Skeletal muscle tissue (tissue), 4 donors: ENCODE results near the gene SPON2. TPM values are rescaled to one million over a fixed set of nuclear protein-coding genes. Genes with fewer than 3 reads are reported as not detected.

Experiments used
- H3K27ac ChIP-seq: one replicate; pipeline ENCODE4 v1.7.0; 2013; ENCODE audit warnings: mild to moderate bottlenecking, low read depth, low read length, inconsistent platforms
- H3K27me3 ChIP-seq, 3 donors: one replicate each; pipeline ENCODE4 v1.7.0; 2013; ENCODE audit warnings: low read length in 3 of 3; ENCODE audit not compliant: control insufficient read depth in 3 of 3, insufficient read depth in 3 of 3
- H3K36me3 ChIP-seq, 3 donors: one replicate each; pipeline ENCODE4 v1.7.0; 2013; ENCODE audit warnings: low read length in 3 of 3; ENCODE audit not compliant: control insufficient read depth in 3 of 3, insufficient read depth in 3 of 3
- H3K4me1 ChIP-seq, 3 donors: one replicate each; pipeline ENCODE4 v1.7.0; 2013; ENCODE audit warnings: low read length in 3 of 3, mild to moderate bottlenecking in 3 of 3; ENCODE audit not compliant: control insufficient read depth in 3 of 3, insufficient read depth in 3 of 3
- H3K4me3 ChIP-seq, 3 donors: one replicate each; pipeline ENCODE4 v1.7.0; 2013; ENCODE audit warnings: low read length in 3 of 3
- H3K9ac ChIP-seq, 3 donors: one replicate each; pipeline ENCODE4 v1.7.0; 2013; ENCODE audit warnings: low read length in 3 of 3, mild to moderate bottlenecking in 3 of 3, moderate library complexity in 2 of 3, low read depth in 1 of 3
- H3K9me3 ChIP-seq, 3 donors: one replicate each; pipeline ENCODE4 v1.7.0; 2013; ENCODE audit warnings: low read length in 3 of 3; ENCODE audit not compliant: control insufficient read depth in 3 of 3
- total RNA-seq: library from RNA; depleted of rRNA; stranded (reverse); fragments of >200 nt; gene quantifications from one replicate; pipeline ENCODE4 v1.2.3, GENCODE V29; 2014
- donor health status: Osteomylitis.

SPON2 gene
- total RNA-seq: 29.2 TPM

GRCh38 chr4:1172228-1172851, at the start of gene SPON2:
SPON2 (minus strand) TSS chr4:1172583.
- peak within 1 kb of the TSS; percentile 51 to 56 (median 54) for H3K4me3 ChIP-seq
- H3K27ac ChIP-seq: peak within 1 kb of the TSS; percentile 72
- H3K9ac ChIP-seq: peak within 1 kb of the TSS; percentile 33 to 76 (median 45)
- H3K4me1 ChIP-seq: peaks cover 52 to 81% (median 57%) of the 10 kb centered on the region in 3 donors
- H3K36me3 ChIP-seq: peaks cover 0 to 7% (median 0%) of the 10 kb centered on the region in 3 donors
- H3K27me3 ChIP-seq: peaks cover 13 to 16% (median 14%) of the 10 kb centered on the region in 3 donors
- H3K9me3 ChIP-seq: no peaks in the 10 kb centered on the region

GRCh38 chr4:1221155-1221870, 48.9 kb upstream of the SPON2 start:
- H3K9me3 ChIP-seq: no peaks in the 10 kb centered on the region
- H3K9ac ChIP-seq: no peak overlapping the region
- H3K4me3 ChIP-seq: no peak overlapping the region
- no peak overlapping the region for H3K27ac ChIP-seq
- peaks cover 36 to 48% (median 42%) of the 10 kb centered on the region in 3 donors for H3K36me3 ChIP-seq
- H3K27me3 ChIP-seq: no peaks in the 10 kb centered on the region
- H3K4me1 ChIP-seq: peaks cover 0 to 10% (median 0%) of the 10 kb centered on the region in 3 donors

GRCh38 chr4:1220566-1220965, 48.2 kb upstream of the SPON2 start:
- no peaks in the 10 kb centered on the region for H3K9me3 ChIP-seq
- no peak overlapping the region for H3K4me3 ChIP-seq
- H3K27me3 ChIP-seq: no peaks in the 10 kb centered on the region
- H3K4me1 ChIP-seq: peaks cover 0 to 9% (median under 1%) of the 10 kb centered on the region in 3 donors
- H3K9ac ChIP-seq: no peak overlapping the region
- H3K36me3 ChIP-seq: peaks cover 41 to 50% (median 46%) of the 10 kb centered on the region in 3 donors
- H3K27ac ChIP-seq: no peak overlapping the region

GRCh38 chr4:1219566-1219950, 47.2 kb upstream of the SPON2 start:
- Histone ChIP-seq H3K4me3 (no peak overlapping the region), H3K9ac (no peak overlapping the region), H3K9me3 (no peaks in the 10 kb centered on the region), H3K27me3 (no peaks in the 10 kb centered on the region), H3K27ac (no peak overlapping the region), H3K36me3 (peaks cover 38 to 50% (median 47%) of the 10 kb centered on the region in 3 donors), H3K4me1 (peaks cover 0 to 9% (median 8%) of the 10 kb centered on the region in 3 donors)

- no peak overlapping the region for H3K4me3 ChIP-seq
- H3K36me3 ChIP-seq: peaks cover 37 to 50% (median 46%) of the 10 kb centered on the region in 3 donors
- H3K9ac ChIP-seq: no peak overlapping the region
- H3K27ac ChIP-seq: no peak overlapping the region
- peaks cover 0 to 11% (median 8%) of the 10 kb centered on the region in 3 donors for H3K4me1 ChIP-seq
- H3K27me3 ChIP-seq: no peaks in the 10 kb centered on the region
- H3K9me3 ChIP-seq: no peaks in the 10 kb centered on the region
These were observed 46.5 kb upstream of the SPON2 start for GRCh38 chr4:1218634-1219565.

GRCh38 chr4:1217366-1217765, 45.0 kb upstream of the SPON2 start:
- Histone ChIP-seq H3K9ac (no peak overlapping the region), H3K27me3 (no peaks in the 10 kb centered on the region), H3K27ac (no peak overlapping the region), H3K4me1 (peaks cover 0 to 11% (median 8%) of the 10 kb centered on the region in 3 donors), H3K9me3 (no peaks in the 10 kb centered on the region), H3K4me3 (no peak overlapping the region), H3K36me3 (peaks cover 45 to 58% (median 55%) of the 10 kb centered on the region in 3 donors)

GRCh38 chr4:1216869-1217294, 44.5 kb upstream of the SPON2 start:
- no peak overlapping the region for H3K27ac ChIP-seq
- H3K4me1 ChIP-seq: peaks cover 0 to 11% (median 9%) of the 10 kb centered on the region in 3 donors
- no peaks in the 10 kb centered on the region for H3K9me3 ChIP-seq
- no peak overlapping the region for H3K4me3 ChIP-seq
- no peaks in the 10 kb centered on the region for H3K27me3 ChIP-seq
- no peak overlapping the region for H3K9ac ChIP-seq
- peaks cover 47 to 59% (median 55%) of the 10 kb centered on the region in 3 donors for H3K36me3 ChIP-seq

- peaks cover 44 to 53% (median 48%) of the 10 kb centered on the region in 3 donors for H3K36me3 ChIP-seq
- H3K27ac ChIP-seq: no peak overlapping the region
- no peak overlapping the region for H3K9ac ChIP-seq
- no peaks in the 10 kb centered on the region for H3K27me3 ChIP-seq
- H3K4me1 ChIP-seq: peaks cover 1 to 14% (median 12%) of the 10 kb centered on the region in 3 donors
- no peaks in the 10 kb centered on the region for H3K9me3 ChIP-seq
- no peak overlapping the region for H3K4me3 ChIP-seq
These were observed 43.8 kb upstream of the SPON2 start for GRCh38 chr4:1216076-1216614.
